ENCODE measurements around the gene RPS15A.

Gene RPS15A

DNA sequence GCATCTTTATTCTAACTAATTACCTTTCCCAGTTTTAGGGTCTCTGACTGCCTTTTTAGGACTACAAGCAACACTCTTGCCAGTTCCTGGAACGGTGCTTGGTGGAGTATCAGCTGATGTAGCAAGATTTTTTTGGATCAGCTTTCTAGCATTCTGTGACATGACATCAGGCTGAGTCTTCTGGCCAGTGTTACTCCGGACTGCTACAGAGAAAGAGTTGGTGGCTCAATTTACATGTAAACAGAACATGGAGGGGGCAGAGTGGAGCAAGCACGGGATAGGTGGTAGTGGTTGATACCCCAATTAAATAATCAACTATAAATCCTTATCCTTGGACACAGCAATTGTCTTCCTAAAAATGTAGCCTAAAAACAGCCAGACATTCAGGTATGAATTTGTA lies 21.8 kb upstream of the RPS15A start:
- Histone ChIP-seq H3K27ac (ENCODE audit: low read depth, low read length) (no peak overlapping the region), H3K27me3 (ENCODE audit: control insufficient read depth in 1 of 2, insufficient read depth in 2 of 2, low read length in 2 of 2) (no peaks in the 10 kb centered on the region), H3K4me1 (ENCODE audit: control insufficient read depth in 1 of 2, insufficient read depth in 2 of 2, low read length in 2 of 2) (no peaks in the 10 kb centered on the region), H3K4me3 (ENCODE audit: low read depth in 1 of 2, low read length in 2 of 2) (no peak overlapping the region), H3K9ac (ENCODE audit: low read depth in 1 of 2, low read length in 2 of 2) (no peak overlapping the region), H3K9me3 (ENCODE audit: control insufficient read depth in 1 of 2, low read length in 2 of 2) (no peaks in the 10 kb centered on the region), H3K36me3 (ENCODE audit: control insufficient read depth in 1 of 2, insufficient read depth in 2 of 2, low read length in 2 of 2) (peaks cover 45 to 70% of the 10 kb centered on the region in 2 donors)

DNA sequence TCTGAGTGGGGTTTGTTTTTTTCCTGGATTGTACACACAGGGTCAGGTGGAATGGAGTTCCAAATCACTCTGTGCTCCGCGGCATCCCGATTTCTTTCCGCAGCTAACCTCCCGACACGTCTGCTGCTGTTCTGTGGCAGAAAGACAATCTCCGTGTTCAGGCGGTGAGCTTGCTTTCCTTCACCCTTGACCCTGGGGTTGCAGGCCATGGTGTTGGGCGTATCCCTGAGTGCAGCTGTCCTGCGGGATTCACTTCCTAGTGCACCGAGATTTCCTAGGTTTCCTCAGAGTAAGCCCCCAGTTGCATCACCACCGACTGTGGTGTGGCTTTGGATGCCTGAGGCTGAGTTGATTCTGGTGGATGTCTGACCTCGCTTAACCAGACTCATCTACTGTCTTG lies 19.0 kb upstream of the RPS15A start:
- Histone ChIP-seq H3K36me3 (ENCODE audit: control insufficient read depth in 1 of 2, insufficient read depth in 2 of 2, low read length in 2 of 2) (peaks cover 47 to 50% of the 10 kb centered on the region in 2 donors), H3K27me3 (ENCODE audit: control insufficient read depth in 1 of 2, insufficient read depth in 2 of 2, low read length in 2 of 2) (no peaks in the 10 kb centered on the region), H3K9me3 (ENCODE audit: control insufficient read depth in 1 of 2, low read length in 2 of 2) (no peaks in the 10 kb centered on the region)

GRCh38 chr16:18805257-18805773 lies 15.2 kb upstream of the RPS15A start:
- H3K4me3 ChIP-seq (ENCODE audit: low read depth in 1 of 2, low read length in 2 of 2): no peak overlapping the region
- no peaks in the 10 kb centered on the region for H3K27me3 ChIP-seq (ENCODE audit: control insufficient read depth in 1 of 2, insufficient read depth in 2 of 2, low read length in 2 of 2)
- peaks cover 30 to 31% of the 10 kb centered on the region in 2 donors for H3K36me3 ChIP-seq (ENCODE audit: control insufficient read depth in 1 of 2, insufficient read depth in 2 of 2, low read length in 2 of 2)
- H3K4me1 ChIP-seq (ENCODE audit: control insufficient read depth in 1 of 2, insufficient read depth in 2 of 2, low read length in 2 of 2): peaks cover under 1 to 1% of the 10 kb centered on the region in 2 donors
- H3K27ac ChIP-seq (ENCODE audit: low read depth, low read length): no peak overlapping the region
- no peak overlapping the region for H3K9ac ChIP-seq (ENCODE audit: low read depth in 1 of 2, low read length in 2 of 2)
- H3K9me3 ChIP-seq (ENCODE audit: control insufficient read depth in 1 of 2, low read length in 2 of 2): no peaks in the 10 kb centered on the region

More for the DNA sequence above, 19.0 kb upstream of the RPS15A start:
- Histone ChIP-seq H3K4me3 (ENCODE audit: low read depth in 1 of 2, low read length in 2 of 2) (no peak overlapping the region), H3K4me1 (ENCODE audit: control insufficient read depth in 1 of 2, insufficient read depth in 2 of 2, low read length in 2 of 2) (no peaks in the 10 kb centered on the region), H3K9ac (ENCODE audit: low read depth in 1 of 2, low read length in 2 of 2) (no peak overlapping the region), H3K27ac (ENCODE audit: low read depth, low read length) (no peak overlapping the region)

DNA sequence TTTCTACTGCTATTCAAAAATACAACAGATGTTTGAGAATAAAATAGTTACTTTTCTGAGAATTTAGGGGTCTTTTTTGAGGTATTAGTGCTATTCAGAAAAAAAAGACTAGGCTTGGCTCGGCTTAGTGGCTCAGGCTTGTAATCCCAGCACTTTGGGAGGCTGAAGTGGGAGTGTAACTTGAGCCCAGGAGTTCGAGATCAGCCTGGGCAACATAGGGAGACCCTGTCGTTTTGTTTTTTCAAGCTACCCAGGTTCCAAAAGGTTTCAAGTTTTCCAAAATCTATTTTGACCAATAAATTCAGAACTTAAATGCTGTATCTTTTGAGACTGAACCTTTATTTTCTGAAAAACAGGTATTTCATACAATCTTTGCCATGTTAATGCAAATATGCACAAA lies 14.4 kb upstream of the RPS15A start:
- Histone ChIP-seq H3K27me3 (ENCODE audit: control insufficient read depth in 1 of 2, insufficient read depth in 2 of 2, low read length in 2 of 2) (no peaks in the 10 kb centered on the region), H3K27ac (ENCODE audit: low read depth, low read length) (no peak overlapping the region), H3K9ac (ENCODE audit: low read depth in 1 of 2, low read length in 2 of 2) (no peak overlapping the region), H3K36me3 (ENCODE audit: control insufficient read depth in 1 of 2, insufficient read depth in 2 of 2, low read length in 2 of 2) (peaks cover 23 to 25% of the 10 kb centered on the region in 2 donors), H3K9me3 (ENCODE audit: control insufficient read depth in 1 of 2, low read length in 2 of 2) (no peaks in the 10 kb centered on the region), H3K4me3 (ENCODE audit: low read depth in 1 of 2, low read length in 2 of 2) (no peak overlapping the region), H3K4me1 (ENCODE audit: control insufficient read depth in 1 of 2, insufficient read depth in 2 of 2, low read length in 2 of 2) (peaks cover 8 to 9% of the 10 kb centered on the region in 2 donors)

GRCh38 chr16:18803569-18804462 lies 13.7 kb upstream of the RPS15A start:
- Histone ChIP-seq H3K9me3 (ENCODE audit: control insufficient read depth in 1 of 2, low read length in 2 of 2) (no peaks in the 10 kb centered on the region), H3K27me3 (ENCODE audit: control insufficient read depth in 1 of 2, insufficient read depth in 2 of 2, low read length in 2 of 2) (no peaks in the 10 kb centered on the region), H3K4me1 (ENCODE audit: control insufficient read depth in 1 of 2, insufficient read depth in 2 of 2, low read length in 2 of 2) (peaks cover 10 to 16% of the 10 kb centered on the region in 2 donors), H3K27ac (ENCODE audit: low read depth, low read length) (no peak overlapping the region), H3K4me3 (ENCODE audit: low read depth in 1 of 2, low read length in 2 of 2) (no peak overlapping the region), H3K9ac (ENCODE audit: low read depth in 1 of 2, low read length in 2 of 2) (no peak overlapping the region), H3K36me3 (ENCODE audit: control insufficient read depth in 1 of 2, insufficient read depth in 2 of 2, low read length in 2 of 2) (peaks cover 16 to 18% of the 10 kb centered on the region in 2 donors)

GRCh38 chr16:18802767-18803343 lies 12.7 kb upstream of the RPS15A start:
- H3K27ac ChIP-seq (ENCODE audit: low read depth, low read length): no peak overlapping the region
- no peak overlapping the region for H3K4me3 ChIP-seq (ENCODE audit: low read depth in 1 of 2, low read length in 2 of 2)
- H3K36me3 ChIP-seq (ENCODE audit: control insufficient read depth in 1 of 2, insufficient read depth in 2 of 2, low read length in 2 of 2): peaks cover 7 to 11% of the 10 kb centered on the region in 2 donors
- no peaks in the 10 kb centered on the region for H3K9me3 ChIP-seq (ENCODE audit: control insufficient read depth in 1 of 2, low read length in 2 of 2)
- H3K9ac ChIP-seq (ENCODE audit: low read depth in 1 of 2, low read length in 2 of 2): no peak overlapping the region
- no peaks in the 10 kb centered on the region for H3K27me3 ChIP-seq (ENCODE audit: control insufficient read depth in 1 of 2, insufficient read depth in 2 of 2, low read length in 2 of 2)
- H3K4me1 ChIP-seq (ENCODE audit: control insufficient read depth in 1 of 2, insufficient read depth in 2 of 2, low read length in 2 of 2): peaks cover 16 to 20% of the 10 kb centered on the region in 2 donors

GRCh38 chr16:18801145-18801972 lies 11.2 kb upstream of the RPS15A start, which contains the start of gene ARL6IP1:
Gene ARL6IP1 (minus strand): TSS chr16:18801549. CDS start chr16:18801466, 83 bp downstream.
- H3K9ac ChIP-seq (ENCODE audit: low read depth in 1 of 2, low read length in 2 of 2): peak within 1 kb of the TSS; percentile 88 to 97
- peaks cover 16 to 20% of the 10 kb centered on the region in 2 donors for H3K4me1 ChIP-seq (ENCODE audit: control insufficient read depth in 1 of 2, insufficient read depth in 2 of 2, low read length in 2 of 2)
- H3K27ac ChIP-seq (ENCODE audit: low read depth, low read length): peak within 1 kb of the TSS; percentile 90
- peak within 1 kb of the TSS; percentile 87 to 97 for H3K4me3 ChIP-seq (ENCODE audit: low read depth in 1 of 2, low read length in 2 of 2)
- H3K9me3 ChIP-seq (ENCODE audit: control insufficient read depth in 1 of 2, low read length in 2 of 2): no peaks in the 10 kb centered on the region
- peaks cover 8 to 15% of the 10 kb centered on the region in 2 donors for H3K36me3 ChIP-seq (ENCODE audit: control insufficient read depth in 1 of 2, insufficient read depth in 2 of 2, low read length in 2 of 2)
- H3K27me3 ChIP-seq (ENCODE audit: control insufficient read depth in 1 of 2, insufficient read depth in 2 of 2, low read length in 2 of 2): no peaks in the 10 kb centered on the region

DNA sequence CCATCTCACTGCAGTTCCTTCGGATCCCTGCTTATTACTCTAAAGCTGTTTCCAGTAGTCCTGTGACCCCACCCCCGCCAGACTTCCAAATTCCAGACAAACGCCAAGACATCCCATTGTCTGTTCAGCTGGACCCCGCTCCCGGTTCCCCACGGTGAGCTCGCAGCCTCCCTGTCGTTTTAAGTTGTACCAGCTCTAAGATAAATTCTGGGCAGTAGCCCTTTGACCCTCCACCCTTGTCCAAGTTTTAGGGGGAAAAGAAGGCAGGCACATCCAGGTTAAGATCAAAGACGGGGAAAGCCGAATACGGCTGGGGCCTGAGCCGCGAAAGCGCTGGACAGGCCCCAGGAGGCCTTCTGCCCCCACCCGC lies 10.6 kb upstream of the RPS15A start:
- Histone ChIP-seq H3K4me3 (ENCODE audit: low read depth in 1 of 2, low read length in 2 of 2) (peak overlapping the region; percentile 87 to 97), H3K27ac (ENCODE audit: low read depth, low read length) (peak overlapping the region; percentile 90), H3K36me3 (ENCODE audit: control insufficient read depth in 1 of 2, insufficient read depth in 2 of 2, low read length in 2 of 2) (peaks cover 3 to 19% of the 10 kb centered on the region in 2 donors), H3K4me1 (ENCODE audit: control insufficient read depth in 1 of 2, insufficient read depth in 2 of 2, low read length in 2 of 2) (peaks cover 16 to 20% of the 10 kb centered on the region in 2 donors), H3K27me3 (ENCODE audit: control insufficient read depth in 1 of 2, insufficient read depth in 2 of 2, low read length in 2 of 2) (no peaks in the 10 kb centered on the region), H3K9me3 (ENCODE audit: control insufficient read depth in 1 of 2, low read length in 2 of 2) (no peaks in the 10 kb centered on the region), H3K9ac (ENCODE audit: low read depth in 1 of 2, low read length in 2 of 2) (peak overlapping the region; percentile 88 to 97)

DNA sequence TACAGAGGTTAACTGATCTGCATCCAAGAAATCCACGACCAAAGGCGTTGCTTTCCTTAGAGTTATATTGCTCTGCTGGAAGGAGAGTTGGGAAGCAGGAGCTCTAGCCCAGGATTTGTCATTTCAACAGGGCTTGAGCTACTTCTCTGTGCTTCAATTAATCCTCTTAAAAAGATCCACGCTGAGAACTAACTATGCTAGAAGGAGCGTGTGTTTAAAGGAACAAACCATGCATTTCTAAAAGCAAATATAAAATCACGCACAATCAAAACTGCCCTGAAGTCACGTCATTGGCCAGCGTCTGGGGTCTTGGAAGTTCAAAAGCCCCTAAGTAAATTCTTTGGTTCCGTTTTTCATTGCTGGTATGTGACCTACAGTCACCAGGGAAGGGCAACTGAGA lies 10.2 kb upstream of the RPS15A start:
- Histone ChIP-seq H3K9me3 (ENCODE audit: control insufficient read depth in 1 of 2, low read length in 2 of 2) (no peaks in the 10 kb centered on the region), H3K9ac (ENCODE audit: low read depth in 1 of 2, low read length in 2 of 2) (peak overlapping the region; percentile 88 to 97), H3K27ac (ENCODE audit: low read depth, low read length) (no peak overlapping the region), H3K4me3 (ENCODE audit: low read depth in 1 of 2, low read length in 2 of 2) (peak overlapping the region; percentile 87 to 97), H3K27me3 (ENCODE audit: control insufficient read depth in 1 of 2, insufficient read depth in 2 of 2, low read length in 2 of 2) (no peaks in the 10 kb centered on the region), H3K4me1 (ENCODE audit: control insufficient read depth in 1 of 2, insufficient read depth in 2 of 2, low read length in 2 of 2) (peaks cover 16 to 20% of the 10 kb centered on the region in 2 donors), H3K36me3 (ENCODE audit: control insufficient read depth in 1 of 2, insufficient read depth in 2 of 2, low read length in 2 of 2) (peaks cover 3 to 22% of the 10 kb centered on the region in 2 donors)
